ENCODE results near the gene KIAA1671.

The KIAA1671 gene

DNA sequence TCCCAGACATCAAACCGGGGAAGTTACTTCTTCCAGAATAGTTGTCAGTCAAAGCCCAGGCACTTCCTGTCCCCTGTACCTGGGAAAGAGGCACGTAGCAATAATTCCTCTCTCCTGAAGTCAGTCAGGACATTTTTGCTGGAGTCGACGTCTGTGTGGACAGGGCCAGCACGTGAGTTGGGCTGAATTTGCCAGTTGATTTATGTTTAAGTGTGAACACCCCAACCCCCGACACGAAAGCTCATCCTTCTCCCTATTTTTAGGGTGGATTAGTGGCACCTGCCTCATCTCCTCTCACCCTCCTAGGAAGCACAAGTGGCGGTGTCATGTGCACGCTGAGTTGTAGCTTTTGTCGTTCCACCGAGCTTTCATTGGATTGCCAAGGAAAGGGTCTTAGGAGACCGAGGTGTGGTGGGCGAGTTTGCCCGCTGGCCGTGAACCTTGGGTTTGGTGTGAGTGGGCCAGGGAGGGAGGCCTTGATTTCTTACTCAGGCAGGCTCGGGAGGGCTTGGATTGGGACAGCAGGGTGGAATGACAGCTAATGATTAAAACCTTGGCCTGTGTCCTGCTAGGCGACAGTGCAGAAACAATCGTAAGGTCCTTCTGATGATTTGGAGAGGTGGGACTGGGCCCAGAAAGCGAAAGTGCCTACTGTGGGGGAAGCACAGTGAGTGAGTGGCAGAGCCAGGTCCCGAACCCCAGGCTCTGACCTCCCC lies 160.2 kb downstream of the KIAA1671 start:
- DNase-seq (ENCODE audit: low read depth in 3 of 3): no peak

DNA sequence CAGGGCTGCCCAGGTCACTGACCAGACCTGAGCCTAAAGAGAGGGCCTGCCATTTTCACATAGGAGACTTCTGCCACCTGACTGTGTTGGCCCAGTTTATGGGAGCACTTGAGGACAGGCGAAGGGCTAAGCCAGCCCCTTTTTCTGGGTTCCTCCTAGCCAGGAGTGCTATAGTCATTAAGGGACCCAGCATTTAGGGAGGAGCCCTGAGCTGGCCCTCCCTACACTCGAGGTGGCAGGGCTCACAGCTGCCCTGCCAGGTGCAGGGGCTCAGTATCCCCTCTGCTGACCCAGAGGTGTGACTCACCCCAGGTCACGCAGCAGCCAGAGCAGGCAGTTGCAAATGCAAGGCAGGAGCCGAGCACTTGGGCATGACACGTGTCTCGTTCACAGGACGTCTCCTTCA lies 160.8 kb downstream of the KIAA1671 start:
- DNase-seq (ENCODE audit: low read depth in 3 of 3): no peak

DNA sequence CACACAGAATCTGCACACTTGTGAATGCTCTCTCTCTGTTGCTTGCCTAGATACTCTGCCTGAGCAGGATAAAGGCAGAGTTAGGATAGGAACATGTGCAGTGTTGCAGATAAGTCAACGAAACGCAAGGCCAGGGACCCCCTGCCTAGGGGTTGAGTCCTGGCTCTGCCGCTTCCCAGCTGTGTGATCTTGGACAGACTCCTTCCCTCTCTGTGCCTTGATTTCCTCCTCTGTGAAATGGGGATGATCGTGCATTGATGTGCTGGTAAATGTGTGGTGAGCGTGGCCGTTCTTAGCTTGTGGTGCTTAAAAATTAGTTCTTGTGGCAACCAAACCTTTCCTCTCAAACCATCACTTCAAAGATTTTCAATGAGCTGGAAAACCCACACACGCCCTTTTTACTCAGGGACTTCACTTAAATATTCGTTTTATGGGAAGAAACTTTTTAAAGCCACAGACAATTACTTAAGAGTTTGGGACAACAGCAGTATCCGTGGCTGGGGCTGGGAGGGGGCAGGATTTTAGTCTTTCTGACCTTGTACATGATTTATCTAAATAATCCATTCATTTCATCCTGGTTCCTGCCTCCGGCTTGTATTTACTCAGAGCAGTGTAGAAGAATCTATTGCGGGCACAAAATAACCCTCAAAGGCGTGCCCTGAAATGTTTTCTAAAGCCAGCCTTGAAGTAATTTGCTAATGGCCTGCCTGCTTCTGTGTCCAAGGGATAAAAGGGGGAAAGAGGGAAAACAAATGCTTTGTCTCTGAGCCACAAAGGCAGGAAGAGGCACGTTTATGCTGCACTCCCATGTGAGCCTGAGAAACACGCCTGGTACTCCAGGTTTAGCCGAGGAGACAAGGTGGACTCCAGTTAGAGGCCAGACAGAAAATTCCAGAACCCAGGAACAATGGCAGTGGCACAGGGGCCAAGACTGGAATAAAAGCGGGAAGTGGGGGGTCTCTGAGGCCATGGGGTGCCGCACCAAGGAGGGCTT lies 162.2 kb downstream of the KIAA1671 start:
- no peak for DNase-seq (ENCODE audit: low read depth in 3 of 3)

DNA sequence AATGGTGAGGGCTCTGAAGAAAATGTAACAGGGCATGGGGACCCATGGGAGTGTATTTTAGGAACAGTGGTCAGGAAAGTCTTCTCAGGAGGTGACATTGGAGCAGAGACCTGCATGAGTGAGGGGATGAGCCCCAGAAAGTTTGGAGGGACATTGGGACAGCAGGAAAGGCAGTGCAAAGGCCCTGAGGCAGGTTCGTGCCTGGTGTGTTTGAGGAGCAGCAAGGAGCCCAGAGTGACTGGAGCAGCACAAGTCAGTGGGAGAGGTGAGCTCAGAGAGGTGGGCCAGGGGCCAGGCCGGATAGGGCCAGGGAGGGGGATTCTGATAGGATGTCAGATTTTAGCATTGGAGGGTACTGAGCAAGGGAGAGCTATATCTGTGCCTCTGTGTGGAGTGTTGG lies 167.1 kb downstream of the KIAA1671 start:
- no peak for DNase-seq (ENCODE audit: low read depth in 3 of 3)

DNA sequence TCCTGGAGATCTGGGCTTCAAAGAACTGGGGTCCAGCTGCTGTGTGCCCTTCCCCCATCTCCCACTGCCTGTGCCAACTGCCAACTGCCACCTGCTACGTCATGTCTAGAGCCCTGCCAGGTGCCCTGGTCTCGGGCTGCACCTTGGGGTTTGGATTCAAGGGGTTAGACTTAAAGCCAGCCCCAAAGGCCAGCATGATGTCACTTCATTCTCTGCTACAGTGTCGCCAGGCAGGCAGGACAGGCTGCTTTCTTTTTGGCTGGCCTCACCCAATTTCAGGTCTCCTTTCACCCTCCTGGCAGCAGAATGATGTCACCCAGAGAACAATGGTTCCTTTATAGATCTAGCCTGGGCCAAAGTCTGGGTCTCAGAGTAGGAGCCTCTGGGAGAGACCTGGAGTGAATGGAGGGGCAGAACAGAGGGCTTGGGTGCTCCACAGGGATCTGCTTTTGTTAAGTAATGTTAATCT lies 167.6 kb downstream of the KIAA1671 start:
- no peak for DNase-seq (ENCODE audit: low read depth in 3 of 3)

DNA sequence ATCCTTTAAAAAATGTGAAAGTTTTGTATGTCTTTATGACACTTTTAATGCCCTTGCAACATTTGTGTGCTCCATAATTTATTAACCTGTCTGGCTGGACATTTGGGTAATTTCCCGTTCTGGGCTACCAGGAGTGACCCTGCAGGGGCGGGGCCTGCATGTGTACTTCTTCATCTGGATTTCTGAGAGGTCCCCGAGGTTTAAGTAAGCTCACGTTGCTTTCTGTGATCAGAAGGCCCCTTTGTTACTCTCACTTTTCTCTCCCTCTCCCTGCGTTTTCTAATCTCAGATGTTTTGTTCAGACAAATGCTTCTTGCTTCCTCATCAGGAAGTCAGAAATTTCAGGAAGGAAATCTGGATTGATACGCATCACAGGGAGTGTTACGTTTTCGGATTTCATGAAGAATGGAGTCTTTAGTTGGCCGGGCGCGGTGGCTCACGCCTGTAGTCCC lies 168.3 kb downstream of the KIAA1671 start:
- no peak for DNase-seq (ENCODE audit: low read depth in 3 of 3)

DNA sequence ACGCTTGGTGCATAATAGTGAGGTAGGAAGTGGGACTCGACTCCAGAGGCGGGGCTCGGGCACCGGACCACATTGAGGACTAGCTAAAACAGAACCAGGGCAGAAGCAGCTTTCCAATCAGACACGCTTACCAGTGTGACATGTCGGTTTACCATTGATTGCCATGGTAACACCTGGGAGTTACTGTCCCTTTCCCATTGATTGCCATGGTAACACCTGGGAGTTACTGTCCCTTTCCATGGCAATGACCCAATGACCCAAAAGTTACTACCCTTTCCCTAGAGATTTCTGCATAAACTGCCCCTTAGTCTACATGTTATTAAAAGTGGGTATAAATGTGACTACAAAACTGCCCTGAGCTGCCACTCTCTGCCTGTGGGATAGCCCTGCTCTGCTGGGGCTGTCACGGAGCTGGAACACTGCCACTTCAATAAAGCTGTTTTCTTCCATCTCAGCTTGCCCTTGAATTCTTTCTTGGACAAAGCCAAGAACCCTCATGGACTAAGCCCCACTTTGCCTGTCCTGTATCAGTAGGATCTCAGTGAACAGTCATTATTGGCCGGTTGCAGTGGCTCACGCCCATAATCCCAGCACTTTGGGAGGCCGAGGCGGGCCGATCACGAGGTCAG lies 169.7 kb downstream of the KIAA1671 start:
- no peak for DNase-seq (ENCODE audit: low read depth in 3 of 3)

DNA sequence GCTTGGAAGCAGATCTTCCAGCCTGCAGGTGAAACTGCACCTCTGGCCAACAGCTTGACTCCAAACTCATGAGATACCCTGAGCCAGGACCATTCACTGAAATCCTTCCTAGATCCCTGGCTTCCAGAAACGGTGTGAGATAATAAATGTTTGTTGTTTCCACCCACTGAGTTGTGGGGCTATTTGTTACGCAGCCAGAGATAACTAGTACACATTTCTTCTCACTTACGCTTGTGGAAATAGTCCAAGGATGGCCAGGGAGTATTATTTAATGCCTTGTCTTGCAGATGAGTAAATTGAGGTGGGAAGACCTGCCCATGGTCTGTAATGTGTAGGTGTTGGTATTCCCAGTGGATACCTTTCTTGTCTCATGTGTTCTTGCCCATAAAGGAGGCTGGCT lies 171.2 kb downstream of the KIAA1671 start:
- no peak for DNase-seq (ENCODE audit: low read depth in 3 of 3)

DNA sequence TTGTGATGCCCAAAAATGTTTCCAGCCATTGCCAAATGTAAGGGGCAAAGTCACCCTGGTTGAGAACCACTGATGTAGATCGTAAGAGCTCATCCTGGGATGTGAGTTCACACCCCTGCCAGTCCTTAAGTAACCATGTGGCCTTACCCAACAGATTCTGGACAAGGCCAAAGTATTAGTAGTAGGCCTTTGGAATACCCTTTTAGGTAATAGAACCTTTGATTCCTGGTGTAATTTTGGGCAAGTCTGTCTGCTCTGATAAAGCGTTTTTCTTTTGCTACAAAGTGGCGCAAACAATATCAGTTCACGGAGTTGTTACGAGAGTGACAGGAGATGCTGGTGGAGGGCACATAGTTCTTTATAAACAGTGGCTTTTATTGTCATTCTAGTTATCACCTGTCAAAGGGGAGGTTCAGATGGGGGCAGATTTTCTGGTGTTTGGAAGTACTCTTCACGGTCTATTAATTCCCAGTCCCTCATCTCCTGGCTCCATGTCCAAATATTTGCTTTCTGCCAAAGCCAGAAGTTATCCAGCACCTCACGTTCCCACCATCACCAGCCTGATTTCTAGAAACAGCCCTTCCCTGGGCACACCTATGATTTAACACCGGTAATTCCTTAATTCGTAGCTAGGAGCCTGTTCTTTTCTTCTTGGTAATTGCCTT lies 173.3 kb downstream of the KIAA1671 start:
- no peak for DNase-seq (ENCODE audit: low read depth in 3 of 3)

DNA sequence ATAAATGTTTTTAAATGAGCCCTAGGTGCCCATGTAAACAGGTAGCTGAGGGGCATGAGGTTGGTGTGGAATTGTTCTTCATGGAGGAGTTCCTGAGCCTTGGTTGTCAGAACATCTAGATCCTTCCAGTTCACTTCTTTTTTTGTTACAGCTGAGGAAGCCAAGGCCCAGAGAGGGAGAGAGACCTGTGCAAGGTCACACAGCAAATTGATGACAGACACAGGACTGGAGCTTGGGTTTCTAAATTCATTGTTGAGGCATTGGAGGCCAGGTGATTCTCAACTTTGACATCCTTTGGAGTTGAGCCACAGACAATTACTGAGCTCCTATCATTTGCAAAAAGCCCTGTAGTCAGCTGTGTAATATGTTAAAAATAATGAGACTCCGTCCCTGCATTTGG lies 174.0 kb downstream of the KIAA1671 start:
- DNase-seq (ENCODE audit: low read depth in 3 of 3): no peak

DNA sequence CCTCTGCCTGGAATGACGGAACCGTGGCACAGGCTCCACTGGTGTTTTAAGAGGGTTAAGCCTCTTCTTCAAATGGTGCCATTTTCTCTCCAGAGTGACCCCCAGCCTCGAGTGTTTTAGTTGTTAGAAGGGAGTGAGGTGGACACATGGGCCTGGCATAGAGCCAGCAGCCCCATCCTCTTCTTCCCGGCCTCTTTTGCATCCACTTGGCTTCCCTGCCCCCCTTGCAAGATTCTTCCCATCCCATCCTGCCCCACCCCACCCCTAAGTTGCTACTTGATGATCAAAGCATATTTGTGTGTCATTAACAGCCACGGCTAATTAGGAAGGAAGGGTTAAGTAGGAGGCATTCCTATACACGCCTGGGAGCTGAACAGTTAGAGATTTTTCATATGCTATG lies 174.8 kb downstream of the KIAA1671 start:
- DNase-seq (ENCODE audit: low read depth in 3 of 3): no peak

DNA sequence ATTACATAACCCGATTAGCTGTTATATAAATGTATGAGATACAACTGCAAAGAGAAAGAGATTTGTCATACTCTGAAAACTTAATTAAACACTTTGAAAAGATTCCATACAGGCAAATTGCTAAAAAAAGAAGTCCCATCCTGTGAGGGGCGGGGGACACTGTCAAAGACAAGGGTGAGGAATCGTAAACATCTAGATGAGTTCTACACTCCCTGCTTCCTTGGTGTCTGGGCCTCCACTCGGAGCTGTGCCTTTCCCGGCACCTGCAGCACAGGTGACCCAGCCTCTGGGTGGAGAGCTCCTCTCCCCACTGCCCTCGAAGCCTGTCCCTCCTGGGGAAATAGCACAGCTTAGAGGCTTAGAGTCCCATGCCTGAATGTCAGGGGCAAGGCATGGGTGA lies 177.9 kb downstream of the KIAA1671 start:
- DNase-seq (ENCODE audit: low read depth in 3 of 3): no peak

DNA sequence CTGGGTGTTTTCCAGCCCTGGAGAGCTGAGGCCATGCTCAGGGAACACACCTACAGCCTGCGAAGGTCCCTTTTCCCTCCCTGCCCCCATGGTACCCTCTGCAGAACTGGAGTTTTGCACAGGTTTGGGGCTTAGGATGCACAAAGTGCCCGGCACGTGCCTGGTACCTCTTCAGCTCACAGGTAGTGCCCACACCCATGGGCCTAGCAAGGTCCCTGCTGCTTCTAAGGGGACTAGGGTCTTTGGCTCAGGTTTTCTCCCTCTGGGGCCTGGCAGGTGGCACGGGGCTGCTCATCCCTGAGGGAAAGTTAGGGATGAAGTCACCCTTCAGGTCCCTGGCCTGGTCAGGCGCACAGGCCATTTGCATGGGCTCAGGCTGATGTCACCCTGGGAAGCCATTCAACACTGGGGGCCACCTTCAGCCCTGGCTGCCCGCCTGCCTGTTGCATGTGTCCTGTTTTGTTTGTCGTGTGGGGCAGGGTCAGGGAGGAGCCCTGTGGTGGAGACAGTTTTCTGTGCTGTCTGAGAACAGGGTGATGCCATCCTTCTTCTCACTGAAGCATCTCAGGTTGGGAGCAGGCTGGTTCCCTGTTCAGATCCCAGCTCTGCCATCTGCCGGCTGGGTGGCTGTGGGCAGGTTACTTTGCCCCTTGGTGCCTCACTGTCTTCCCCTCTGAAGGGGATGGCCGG lies 178.8 kb downstream of the KIAA1671 start:
- no peak for DNase-seq (ENCODE audit: low read depth in 3 of 3)

DNA sequence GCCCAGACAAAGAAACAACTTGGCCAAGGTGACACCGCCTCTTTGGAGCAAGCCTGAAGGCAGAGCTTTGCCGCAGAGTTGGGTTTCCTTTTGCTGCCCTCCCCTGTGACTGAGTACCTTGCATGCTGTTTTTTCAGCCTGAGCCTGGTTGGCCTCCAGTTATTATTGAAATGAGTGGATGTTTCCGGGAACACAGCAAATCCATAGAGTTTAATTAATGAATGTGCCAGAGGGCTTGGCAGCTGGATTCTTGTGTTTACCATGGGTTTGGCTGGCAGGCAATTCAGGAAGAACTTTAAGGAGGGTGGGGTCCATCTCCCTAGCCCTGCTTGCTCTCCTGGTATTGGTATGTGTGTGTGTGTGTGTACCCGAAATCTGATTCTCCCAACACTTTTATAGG lies 181.5 kb downstream of the KIAA1671 start:
- DNase-seq (ENCODE audit: low read depth in 3 of 3): no peak

DNA sequence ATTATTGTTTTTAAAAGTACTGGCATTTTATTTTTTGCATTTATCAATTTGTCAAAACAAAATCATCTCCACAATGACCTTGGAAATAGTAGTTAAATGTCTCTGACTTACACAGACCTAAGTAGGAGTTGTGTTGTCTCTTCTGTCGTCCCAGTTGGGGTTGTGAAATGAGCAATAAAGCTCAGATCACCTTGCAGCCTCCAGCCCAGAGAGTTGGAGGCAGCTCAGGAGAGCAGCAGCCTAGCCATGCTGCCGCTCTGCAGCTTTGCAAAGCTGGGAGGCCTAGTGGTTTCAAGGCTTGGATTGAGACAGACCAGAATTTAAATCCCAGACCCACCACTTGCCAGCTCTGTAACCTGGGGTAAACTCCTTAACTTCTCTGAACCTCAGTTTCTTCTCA lies 181.9 kb downstream of the KIAA1671 start:
- no peak for DNase-seq (ENCODE audit: low read depth in 3 of 3)

DNA sequence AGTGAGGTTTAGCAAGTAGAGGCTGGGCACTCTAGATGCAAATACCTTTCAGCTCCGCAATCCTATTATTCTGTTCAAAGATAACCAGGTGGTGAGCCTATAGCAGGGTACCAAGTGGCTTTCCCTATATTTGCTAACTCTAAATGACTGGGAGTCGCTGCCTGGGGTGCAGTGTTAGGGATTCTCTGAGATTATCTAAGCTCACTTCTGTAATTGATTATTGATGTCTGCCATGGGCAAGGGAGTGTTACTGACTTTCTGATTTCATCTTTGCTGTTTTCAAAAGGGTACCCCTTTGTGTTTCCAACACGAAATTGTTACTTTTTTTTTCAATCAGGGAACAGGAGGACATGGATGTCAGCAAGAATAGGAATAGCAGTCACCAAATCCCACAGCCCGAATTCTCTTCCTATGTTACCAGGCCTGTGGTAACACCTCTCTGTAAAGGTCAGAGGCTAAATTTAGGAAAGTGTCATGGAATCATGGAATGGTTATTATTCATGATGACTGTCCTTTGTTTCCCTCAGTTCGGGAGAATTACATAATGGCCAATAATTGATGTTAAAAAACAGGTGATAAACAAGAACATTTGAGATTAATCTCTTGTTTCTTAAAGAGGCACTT lies 184.5 kb downstream of the KIAA1671 start:
- no peak for DNase-seq (ENCODE audit: low read depth in 3 of 3)

DNA sequence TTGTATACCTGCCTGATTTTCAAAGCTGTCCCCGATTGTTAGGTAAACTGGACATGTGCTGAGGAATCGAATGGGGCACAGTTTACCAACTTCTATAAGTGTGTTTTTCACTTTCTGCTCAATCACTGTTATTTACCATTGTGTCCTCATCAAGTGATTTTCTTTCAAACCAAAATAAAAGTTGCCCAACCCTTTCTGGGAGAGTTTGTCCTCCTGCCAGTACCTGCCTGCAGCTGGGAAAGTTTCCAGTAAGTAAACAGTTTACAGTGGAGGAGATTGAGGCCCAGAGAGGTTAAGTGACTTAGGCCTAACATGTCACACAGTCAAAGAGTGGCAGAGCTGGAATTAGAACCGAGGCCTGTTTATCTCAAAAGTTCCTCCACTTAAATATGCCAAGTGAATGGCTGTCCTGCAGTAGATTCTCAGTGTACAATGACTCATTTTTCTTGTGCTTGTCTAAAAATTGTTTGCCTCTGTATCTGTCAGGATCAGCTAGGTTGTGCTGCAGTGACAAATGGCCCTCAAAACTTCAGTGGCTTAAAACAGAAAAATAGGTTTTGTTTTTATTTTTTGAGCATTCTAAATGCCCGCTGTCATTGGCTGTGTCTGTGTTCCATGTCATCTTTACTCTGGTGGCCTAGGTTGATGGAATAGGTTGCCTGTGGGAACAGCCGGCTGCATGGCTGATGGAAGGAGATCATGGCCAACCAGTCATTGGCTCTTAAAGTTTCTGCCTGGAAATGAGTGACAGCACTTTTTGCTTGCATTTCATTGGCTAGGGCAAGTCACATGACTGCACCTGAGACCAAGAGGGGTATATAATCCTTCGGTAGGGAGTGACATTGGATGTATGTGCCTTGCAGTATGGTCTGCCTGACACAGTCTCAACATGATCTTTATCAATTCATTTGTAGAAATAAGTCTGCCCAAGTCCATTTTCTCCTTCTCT lies 185.3 kb downstream of the KIAA1671 start:
- no peak for DNase-seq (ENCODE audit: low read depth in 3 of 3)

DNA sequence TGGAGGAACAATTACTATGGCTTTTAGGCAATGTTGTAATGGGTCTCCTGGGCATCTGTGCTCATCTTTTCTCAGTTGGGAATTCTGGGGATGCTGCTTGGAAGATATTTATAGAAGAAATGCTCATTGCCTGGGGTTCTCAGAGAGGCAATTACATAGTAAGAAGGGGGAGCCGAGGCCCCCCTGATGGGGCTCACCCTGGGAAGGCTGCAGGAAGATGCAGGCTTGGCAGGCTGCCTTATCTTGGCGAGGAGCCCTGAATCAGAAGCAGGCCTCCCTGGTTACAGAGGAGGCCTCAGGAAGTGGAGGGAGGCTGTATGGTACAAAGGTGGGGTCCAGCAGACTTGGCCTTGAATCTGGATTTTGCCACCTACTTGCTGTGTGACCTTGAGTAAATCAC lies 186.5 kb downstream of the KIAA1671 start:
- no peak for DNase-seq (ENCODE audit: low read depth in 3 of 3)

DNA sequence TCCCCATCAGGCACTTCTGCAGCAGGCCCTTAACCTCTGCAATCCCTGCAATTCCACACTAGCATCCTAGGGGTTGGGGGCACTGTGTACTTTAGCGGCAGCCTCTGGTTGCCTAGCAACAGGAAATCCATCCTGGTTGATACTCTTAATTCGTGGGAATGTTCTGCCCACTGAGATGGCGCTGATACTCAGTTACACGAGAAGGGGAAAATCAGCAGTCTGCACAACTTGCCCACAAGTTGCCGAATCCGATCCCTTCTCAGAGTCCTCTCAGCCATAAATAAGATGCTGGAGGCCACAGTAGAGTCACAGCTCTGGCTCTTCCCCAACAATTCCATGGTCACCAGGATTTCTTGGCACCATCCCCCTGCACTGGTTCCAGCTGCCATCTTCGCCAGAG lies 189.6 kb downstream of the KIAA1671 start:
- no peak for DNase-seq (ENCODE audit: low read depth in 3 of 3)
